GM18907 (cell line): Measurements from ENCODE around the gene BOC.

ENCODE experiments used
- ATAC-seq: cut with Tn5 transposase; IDR thresholded peaks from one replicate; pipeline ENCODE4 v1.9.1; 2021; ENCODE audit warnings: mild to moderate bottlenecking, moderate library complexity; ENCODE audit not compliant: unreplicated experiment

BOC gene

DNA sequence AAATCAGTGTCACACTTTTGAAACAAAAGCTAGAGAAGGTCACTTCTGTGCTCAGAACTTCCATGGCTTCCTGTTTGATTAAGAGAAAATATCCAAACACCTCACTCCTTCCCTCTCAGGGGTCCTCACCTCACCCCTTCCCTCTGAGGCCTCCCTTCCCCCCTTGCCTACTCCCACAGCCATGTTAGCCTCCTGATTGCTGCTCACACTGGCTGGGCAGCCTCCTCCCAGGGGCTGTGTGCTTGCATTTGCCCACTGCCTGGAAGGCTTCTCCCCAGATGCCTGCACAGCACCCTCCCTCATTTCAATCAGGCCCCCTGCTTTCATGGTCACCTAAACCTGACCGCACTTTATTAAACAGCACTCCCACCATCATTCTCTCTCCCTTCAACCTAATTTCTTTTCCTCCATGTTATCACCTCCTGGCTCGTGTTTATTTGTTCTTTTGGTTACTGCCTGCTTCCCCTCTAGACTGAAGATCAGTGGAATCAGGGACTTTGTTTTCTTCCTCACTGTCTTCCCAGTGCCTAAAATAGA, 10.4 kb downstream of the BOC start:
- no peak for ATAC-seq

DNA sequence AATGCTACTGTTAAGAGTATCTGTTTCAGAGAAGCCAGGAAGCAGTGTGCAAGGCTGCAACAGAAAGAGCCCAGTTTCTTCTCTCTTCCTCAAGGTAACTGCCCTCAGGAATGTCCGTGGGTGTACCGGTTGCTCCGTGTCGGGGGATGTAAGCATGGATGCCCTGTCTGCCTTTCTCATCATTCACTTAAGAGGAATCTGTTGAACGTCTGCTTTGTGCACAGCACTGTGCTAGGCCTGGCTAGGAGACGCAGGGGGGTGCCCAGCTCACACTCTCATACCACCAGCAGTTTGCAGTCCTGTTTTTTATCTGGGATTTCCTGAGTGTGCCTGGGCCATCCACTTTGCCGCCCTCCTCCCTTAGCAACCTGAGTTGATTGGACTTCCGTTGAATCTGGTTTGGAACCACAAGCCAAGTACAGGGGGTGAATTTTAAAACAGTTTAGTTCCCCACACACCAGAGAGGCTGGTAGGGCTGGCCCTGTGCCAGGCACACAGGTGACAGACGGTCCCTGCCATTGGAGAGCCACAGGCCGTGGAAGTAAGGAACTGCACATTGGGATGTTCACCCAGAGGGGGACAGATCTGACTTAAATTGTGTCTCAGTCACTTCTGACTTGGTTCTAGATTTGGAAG, 11.2 kb downstream of the BOC start:
- ATAC-seq: no peak

DNA sequence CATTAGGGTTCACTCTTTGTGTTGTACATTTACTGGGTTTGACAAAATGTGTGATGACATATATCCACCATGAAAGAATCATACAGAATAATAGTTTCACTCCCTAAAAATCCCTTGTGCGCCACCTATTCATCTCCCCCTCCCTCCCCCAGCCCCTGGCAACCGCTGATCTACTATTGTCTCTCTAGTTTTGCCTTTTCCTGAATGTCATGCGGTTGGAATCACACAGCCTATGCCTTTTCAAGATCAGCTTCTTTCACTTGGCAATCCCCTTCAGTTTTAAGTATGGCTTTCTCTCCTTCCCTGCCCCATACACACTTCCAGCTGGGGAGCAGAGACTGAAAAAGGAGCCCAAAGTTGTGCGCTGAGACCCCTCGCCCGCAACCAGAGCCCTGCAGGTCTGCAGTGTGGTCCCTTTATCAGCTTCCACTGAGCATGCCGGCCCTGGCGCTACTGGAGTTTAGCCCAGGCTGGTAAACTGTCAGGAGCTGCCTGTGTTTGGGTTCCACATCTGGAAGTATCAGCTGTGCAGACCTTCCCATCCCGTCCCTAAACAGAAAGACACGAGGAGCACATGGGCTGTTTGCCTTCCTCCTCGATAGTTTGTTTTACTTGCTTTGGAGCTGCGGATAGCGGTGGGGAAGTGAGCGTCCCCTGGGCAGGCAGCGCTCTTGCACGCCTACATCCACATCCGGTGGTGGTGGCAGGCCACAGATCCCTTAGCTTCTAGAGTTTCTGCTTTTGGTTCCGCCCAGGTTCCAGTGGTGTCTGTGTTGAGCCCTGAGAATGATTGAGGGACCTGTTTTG, 12.3 kb downstream of the BOC start:
- ATAC-seq: peak; percentile 69

DNA sequence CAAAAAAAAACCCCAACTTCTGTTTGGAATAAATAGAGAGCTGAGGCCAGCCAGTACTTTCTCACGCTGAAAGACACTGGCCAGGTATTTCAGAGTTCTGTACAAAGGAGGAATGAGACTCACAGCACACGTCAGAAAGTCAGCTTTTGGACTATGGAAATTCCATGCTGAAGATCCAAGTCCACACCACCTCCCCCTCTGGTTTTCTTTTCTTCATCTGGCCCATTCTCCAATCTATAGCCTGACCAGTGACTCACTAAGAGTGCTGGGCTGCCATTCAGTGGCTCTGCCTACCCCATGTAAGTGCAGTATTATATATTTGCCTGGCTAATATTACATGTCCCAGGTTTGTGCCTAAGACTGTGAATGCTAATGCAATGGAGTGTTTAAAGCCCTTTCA, 13.9 kb downstream of the BOC start:
- no peak for ATAC-seq

DNA sequence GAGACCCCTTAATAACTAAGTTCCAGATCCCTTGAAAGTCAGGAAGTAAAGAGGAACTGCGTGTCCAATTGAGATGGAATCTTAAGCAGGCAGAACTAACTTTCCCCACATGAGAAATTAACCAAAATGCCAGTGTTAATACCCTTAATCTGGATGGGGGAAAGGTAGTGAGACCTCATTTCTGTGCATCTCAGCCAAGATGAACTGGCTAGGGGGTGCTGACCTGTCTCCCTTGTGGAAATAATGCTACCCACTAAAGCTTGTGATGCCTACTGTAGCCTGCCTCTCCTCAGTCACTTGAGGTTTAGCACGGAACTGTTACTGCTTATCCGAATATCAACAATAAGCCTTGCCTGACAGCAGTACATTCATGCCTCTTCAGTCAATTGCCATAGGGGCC, 15.1 kb downstream of the BOC start:
- no peak for ATAC-seq

DNA sequence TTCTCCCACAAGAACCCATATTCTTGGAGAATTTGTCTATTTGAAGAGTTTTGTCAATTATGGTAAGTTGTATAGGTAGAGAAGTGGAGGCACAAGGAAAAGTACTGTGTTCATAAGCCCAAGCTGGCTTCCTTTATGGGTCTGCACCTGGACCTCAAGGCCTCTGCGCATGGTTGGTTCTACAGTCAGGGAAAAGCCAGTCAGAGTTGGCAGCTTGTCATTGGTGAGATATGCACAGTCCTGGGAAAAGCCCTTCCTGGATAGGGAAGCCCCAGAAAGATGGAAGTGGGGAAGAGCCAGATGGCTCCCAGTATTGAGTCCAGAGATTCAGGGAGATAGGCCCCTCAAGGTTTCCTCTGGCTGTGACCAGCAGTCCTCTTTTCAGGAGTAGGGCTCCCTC, 15.8 kb downstream of the BOC start:
- ATAC-seq: no peak

DNA sequence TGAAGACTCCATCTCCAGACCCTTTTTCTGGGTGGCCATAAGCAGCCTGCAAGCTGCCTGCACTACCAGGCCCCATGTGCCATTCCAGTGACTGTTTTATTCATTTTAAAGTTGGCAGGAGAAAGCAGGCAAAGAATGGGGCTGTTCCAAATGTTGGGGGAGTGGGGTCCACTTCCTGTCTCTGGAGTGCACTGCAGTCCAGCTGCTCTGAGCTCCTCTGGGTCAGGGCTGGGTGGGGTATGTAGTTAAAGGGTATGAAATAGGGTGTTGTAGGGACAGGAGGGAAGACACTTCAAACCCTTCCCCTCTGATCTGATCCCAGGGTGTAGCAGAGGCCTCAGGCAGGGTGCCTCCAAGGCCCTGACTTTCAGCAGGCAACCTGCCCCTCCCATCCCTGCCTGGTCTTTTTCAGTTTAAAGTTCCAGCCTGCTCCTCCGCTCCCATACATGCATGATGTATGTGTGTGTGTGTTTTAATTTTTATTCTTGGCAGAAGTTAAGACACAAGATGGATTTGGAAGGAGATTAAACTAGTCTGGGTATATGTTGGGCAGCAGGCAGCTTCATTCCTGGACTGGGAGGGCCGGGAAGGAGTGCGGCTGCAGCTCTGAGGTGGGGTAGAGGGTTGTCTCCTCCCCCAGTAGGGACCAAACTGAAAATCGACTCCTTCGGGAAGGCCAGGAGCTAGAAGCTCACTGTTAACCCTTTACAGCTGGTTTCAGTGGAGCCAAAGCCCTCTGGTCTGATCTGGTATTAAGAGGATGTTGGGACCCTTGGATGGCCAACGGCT, 17.3 kb downstream of the BOC start:
- no peak for ATAC-seq

DNA sequence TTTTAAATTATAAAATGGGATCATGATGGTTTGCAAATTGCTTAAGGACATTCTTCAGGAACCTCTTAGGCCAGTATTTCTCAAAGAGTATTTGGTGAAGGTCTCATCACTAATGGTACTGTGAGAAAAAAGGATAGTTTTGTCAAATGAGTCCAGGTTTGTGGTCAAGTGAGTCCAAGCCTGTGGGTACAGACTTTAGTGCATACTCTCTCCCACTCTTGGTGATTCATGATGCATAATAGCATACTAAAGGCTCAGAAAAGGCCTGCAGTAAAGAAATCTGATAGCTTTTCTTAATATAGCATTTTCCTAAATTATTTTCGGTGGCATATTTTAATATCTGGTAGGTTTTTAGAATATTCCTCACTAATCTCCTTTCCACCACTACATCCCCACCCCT, 20.0 kb downstream of the BOC start:
- no peak for ATAC-seq

DNA sequence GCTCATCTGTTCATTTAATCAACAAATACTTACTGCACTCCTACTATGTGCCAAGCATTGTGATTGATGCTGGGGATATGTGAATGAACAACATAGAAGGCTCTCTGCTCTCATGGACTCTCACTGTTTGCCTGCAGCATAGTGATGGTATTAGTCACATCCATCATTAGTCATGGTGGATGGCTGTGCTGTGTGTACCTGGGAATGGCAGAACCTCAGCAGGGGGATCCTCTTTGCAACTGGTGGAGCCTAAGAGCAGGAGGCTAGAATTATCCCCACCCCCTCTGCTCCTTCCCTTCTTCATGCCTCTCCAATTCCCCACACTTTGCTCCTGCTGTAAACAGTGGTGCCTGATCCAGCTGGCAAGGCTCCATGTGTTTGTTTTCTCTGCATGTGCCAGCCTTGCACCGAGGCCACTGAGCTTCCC, 20.5 kb downstream of the BOC start:
- no peak for ATAC-seq

DNA sequence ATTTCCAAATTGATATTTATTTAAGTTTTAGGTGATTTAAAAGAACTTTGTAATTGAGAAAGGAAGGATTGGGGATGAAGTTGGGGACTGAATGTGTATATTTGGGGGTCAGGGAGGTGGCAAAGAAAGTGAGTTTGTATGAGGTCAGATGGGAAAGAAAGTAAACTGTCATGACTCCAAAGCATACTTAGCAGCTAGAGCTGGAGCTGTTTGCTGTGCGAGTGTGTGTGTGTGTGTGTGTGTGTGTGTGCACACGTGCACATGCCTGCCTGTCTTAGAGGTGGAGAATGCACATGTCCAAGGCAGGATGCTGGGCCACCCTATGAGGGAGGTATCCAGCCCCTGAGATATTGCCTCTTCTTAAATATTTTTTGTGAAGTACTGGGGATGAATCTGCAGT, 21.0 kb downstream of the BOC start:
- no peak for ATAC-seq

DNA sequence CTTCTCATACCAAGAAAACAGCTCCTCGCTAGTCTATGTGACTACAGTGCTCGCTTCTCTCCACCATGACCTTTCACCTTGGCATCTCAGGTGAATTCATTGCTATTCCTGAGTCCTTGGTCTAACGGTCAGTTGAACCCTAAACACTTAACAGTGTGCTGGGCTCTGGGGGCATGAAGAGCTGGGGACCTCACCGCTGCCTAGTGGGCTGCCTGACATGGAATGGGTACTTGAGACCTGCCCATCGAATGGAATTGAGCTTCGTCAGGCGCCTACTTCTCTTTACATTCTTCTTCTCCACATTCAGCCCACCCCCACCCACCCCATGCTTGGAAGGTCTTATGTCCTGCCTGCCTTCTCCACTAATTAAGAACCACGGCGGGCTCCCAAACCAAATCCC, 22.1 kb downstream of the BOC start:
- no peak for ATAC-seq

DNA sequence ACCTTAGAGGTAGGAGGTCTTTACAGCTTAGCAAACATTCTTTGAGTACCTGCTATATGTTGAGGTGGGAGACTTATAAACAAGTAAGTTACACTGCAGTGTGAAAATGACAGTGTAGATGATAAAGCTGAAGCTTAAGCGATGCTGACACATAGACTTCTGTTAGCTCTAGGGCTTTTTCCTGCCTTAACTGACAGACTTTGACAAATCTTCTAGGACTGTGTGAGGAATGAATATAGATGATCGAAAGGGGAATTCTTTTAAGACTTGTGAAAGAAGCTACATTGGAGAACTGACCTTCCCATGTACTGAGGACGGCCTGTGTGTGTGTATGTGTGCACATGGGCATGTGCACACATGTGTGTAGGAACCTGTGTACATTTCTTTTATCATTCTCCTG, 22.7 kb downstream of the BOC start:
- no peak for ATAC-seq

DNA sequence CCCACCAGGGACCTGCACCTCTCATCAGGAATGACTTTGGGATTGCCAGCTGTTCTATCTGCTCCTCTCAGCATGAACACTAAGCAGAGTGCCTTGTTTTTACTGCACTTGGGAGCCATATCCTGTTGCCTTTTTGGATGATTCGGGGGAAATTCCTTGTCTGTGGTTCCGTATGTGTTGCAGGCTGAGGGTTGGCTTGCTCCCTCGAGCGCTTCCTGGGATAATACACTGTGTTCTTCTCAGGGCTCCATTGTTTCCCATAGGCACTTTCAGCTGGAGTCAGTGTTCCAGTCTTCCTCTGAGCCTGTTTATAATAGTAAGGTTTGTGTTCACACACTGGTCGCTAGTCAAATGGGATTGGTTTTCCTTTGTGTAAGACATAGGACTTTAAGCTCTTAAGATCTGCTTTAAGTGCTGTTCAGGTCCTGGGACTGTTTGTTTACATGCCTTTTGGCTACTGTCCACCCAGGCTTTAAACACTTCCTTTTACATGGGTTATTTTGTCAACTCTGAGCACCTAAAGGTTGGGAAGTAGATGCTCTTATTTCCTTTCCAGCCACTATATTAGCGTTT, 23.4 kb downstream of the BOC start:
- ATAC-seq: no peak

DNA sequence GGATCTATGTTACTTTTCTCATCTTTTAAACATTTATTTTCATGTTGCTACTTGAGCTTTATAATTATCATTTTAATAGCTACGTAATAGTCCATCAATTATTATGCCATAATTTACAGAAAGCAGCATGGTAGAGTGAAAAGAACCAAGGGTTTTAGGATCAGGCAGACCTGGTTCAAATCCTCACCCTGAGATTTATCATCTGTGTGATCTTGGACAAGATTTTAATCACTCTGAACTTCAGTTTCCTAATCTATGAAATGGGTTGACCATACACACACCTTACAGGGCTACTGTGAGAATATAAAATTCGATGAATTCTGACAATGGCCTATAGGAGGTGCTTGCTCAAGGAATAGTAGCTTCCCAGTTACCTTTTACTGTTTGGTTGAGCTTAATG, 27.1 kb downstream of the BOC start:
- no peak for ATAC-seq

DNA sequence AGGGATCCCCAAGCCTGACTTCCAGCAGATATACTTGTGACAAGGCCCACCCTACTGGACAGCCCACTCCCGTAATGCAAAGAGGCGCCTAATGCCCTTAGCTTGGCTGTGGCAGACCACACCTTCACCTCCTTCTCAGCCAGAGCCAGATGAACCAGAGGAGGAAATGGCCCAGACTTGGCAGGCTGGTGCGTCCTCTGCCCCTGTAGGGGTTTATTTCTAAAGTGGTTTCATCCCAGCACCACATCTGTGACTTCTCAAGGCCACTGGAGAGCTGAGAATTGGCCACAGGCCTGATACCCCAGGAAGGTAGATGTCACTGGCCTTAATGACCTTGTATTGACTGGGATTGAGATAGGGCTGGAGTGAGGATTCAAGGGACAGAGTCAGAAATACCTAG, 29.5 kb downstream of the BOC start:
- no peak for ATAC-seq

DNA sequence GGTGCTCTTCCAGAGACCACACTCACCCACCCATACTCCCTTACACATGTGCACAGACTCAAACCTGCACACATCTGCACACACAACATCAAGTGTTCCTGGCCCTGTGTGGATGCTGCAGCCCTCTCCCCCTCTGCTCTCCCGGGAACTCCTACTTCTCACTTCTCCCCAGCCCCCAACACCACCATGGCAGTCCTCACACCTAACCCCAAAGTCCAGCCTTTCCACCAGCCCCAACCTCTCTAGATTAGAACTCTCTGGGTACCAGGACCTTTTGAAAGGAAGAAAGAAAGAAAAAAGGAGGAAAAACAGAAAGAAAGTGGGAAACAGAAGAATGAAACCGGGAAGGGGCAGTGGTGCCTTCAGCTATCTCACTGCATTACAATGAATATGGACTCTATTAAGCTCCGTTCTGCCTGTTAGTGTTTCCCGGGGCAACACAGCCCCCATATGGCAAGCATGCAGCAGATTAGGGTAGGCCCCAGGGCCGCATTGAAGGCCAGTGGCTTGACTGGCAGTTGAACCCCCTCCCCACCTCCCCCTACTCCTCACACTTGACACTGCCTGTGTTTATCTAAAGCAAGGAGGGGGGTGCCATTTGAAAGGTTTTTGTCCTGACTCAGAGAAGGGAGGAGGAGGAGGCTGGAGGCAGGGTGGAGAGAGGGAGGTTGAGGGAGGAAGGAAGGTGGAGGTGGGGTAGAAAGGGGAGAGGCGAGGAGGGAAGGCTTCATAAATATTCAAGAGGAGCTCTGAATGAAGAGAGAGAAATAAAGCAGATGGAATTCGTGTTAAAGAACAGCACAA, 30.1 kb downstream of the BOC start:
- no peak for ATAC-seq

DNA sequence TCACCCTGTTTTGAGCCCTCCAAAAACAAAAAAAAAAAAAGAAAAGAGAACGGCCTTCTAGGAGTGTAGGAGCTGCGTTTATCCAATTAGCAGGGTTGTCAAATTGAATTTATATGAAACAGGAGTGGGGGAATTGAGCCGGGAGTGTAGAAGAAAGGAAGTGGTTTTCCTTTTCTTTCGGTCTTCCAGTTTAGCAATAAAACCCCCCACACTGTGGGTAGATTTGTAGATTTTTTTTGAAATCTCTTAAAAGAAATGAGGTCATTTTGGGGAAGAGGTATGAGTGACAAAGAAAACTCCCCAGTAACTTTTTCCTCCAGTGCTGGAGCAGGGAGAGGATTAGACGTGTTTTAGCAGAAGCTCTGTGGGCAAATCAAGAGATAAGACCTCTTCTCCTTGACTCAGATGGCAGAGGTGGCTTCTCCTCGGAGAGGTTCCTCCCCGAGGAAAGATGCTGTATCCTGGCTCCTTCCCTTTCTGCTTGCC, 30.8 kb downstream of the BOC start:
- no peak for ATAC-seq

DNA sequence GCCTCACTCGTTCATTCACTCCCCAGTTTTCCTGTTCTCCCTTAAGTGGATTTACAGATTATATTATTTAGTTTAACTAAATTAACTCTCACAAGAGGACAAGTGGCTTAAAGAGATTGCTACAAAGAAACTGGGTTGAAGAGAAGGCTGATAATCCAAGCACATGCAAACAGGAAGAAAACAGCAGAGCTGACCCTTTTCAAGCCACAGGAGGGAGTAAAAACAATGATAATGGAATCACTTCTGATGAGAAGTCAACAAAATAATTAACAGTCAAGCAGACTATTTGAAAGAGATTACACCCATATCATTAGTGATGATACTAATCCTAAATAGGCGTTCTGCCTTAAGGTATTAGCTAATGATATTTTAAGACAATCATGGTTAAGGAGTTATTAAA, 31.7 kb downstream of the BOC start:
- ATAC-seq: no peak

DNA sequence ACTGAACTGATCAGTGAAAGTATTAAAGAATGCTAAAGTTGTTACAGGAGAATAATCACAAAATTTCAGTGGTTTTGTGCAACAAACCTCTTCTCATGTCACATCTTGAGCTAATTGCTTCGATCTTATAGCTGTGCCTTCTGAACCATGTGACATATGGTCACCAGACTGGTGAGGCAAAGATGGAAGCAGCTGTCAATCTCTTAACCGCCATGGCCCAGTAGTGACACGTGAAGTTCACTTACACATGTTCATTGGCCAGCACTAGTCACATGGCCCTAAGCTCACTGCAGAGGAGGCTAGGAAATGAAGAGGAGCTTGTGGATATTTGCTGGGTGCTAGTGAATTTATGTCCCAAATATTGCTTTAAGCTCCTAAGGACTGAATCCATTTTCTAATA, 32.5 kb downstream of the BOC start:
- ATAC-seq: no peak

DNA sequence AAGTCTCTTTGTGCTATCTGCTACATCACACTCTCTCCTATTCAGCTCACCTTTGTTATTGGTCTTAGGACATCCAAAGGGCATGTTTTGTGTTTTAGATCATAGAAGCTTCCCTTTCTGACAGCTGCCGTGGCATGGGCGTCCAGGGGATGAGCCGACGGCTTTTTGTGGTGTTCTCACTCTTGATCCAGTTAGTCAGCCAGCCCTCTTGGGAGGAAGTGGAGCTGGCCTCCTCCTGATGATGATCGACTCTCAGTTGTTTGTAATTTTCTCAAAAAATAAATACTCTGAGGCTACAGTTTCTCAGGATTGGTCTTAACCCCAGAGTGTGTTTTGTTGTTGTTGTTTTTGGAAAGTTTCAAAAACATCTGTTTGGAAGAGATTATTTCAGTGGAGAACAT, 34.4 kb downstream of the BOC start:
- no peak for ATAC-seq
